ENCODE data around the gene GUCA1A.

- TF ChIP-seq CTCF (IDR thresholded peaks at IDR 0.05) (no peak), POLR2A (IDR thresholded peaks at IDR 0.05) (no peak)
Measured at GRCh38 chr6:42128460-42129359, 44.5 kb upstream of the GUCA1A start.
